ENCODE measurements around the gene ATP6V1B1.

DNA sequence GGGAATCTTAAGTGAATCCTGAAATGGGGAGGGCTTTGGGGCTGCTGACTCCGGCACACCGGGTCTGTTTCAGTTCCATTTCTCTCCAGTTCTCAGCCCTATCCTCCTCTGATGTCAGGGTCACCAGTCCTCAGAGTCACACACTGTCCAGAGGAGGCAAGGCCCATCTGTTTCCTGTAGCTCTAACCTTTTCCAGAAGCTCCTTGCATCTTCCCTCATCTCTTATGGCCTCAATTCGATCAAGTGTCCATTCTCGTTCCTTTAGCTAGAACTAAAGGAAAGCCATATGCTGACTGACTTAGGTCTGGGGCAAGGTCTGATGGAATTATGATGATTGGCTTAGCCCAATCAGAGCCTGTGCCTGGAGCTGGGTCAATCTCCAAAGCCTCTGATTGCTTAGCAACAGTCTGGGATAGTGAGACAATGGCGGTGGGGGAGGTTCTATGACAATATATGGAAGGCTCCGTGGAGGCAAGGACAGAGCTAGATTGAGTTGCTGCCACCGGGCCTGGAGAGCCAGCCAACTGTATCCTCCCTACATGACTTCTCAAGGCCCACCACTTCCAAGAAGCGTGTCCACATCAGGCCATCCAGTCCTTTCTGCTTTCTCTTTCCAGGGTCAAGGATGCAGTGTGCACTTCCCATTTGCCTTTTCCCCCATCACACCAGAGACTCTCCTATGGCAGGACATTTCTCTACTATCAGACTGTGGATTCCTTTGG lies 48.0 kb downstream of the ATP6V1B1 start:
- TF ChIP-seq, protein P1, sequence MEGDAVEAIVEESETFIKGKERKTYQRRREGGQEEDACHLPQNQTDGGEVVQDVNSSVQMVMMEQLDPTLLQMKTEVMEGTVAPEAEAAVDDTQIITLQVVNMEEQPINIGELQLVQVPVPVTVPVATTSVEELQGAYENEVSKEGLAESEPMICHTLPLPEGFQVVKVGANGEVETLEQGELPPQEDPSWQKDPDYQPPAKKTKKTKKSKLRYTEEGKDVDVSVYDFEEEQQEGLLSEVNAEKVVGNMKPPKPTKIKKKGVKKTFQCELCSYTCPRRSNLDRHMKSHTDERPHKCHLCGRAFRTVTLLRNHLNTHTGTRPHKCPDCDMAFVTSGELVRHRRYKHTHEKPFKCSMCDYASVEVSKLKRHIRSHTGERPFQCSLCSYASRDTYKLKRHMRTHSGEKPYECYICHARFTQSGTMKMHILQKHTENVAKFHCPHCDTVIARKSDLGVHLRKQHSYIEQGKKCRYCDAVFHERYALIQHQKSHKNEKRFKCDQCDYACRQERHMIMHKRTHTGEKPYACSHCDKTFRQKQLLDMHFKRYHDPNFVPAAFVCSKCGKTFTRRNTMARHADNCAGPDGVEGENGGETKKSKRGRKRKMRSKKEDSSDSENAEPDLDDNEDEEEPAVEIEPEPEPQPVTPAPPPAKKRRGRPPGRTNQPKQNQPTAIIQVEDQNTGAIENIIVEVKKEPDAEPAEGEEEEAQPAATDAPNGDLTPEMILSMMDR (IDR thresholded peaks at IDR 0.05; ENCODE audit: low read depth, low read length, missing input control), result no peak
- TF ChIP-seq RAD21 (IDR thresholded peaks at IDR 0.05) (no peak), JUND (IDR thresholded peaks at IDR 0.05) (no peak), YY1 (IDR thresholded peaks at IDR 0.05) (no peak), GABPA (IDR thresholded peaks at IDR 0.05 in 1 of 2, conservative IDR thresholded peaks at IDR 0.05 in 1 of 2) (no peak), HNF4A (conservative IDR thresholded peaks at IDR 0.05) (no peak), TAF1 (conservative IDR thresholded peaks at IDR 0.05) (no peak), EGR1 (IDR thresholded peaks at IDR 0.05; ENCODE audit: low read depth in 2 of 2) (no peak), SP1 (IDR thresholded peaks at IDR 0.05) (no peak)
- TF ChIP-seq, protein P2, sequence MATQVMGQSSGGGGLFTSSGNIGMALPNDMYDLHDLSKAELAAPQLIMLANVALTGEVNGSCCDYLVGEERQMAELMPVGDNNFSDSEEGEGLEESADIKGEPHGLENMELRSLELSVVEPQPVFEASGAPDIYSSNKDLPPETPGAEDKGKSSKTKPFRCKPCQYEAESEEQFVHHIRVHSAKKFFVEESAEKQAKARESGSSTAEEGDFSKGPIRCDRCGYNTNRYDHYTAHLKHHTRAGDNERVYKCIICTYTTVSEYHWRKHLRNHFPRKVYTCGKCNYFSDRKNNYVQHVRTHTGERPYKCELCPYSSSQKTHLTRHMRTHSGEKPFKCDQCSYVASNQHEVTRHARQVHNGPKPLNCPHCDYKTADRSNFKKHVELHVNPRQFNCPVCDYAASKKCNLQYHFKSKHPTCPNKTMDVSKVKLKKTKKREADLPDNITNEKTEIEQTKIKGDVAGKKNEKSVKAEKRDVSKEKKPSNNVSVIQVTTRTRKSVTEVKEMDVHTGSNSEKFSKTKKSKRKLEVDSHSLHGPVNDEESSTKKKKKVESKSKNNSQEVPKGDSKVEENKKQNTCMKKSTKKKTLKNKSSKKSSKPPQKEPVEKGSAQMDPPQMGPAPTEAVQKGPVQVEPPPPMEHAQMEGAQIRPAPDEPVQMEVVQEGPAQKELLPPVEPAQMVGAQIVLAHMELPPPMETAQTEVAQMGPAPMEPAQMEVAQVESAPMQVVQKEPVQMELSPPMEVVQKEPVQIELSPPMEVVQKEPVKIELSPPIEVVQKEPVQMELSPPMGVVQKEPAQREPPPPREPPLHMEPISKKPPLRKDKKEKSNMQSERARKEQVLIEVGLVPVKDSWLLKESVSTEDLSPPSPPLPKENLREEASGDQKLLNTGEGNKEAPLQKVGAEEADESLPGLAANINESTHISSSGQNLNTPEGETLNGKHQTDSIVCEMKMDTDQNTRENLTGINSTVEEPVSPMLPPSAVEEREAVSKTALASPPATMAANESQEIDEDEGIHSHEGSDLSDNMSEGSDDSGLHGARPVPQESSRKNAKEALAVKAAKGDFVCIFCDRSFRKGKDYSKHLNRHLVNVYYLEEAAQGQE (IDR thresholded peaks at IDR 0.05), result no peak
- TF ChIP-seq, protein P3, sequence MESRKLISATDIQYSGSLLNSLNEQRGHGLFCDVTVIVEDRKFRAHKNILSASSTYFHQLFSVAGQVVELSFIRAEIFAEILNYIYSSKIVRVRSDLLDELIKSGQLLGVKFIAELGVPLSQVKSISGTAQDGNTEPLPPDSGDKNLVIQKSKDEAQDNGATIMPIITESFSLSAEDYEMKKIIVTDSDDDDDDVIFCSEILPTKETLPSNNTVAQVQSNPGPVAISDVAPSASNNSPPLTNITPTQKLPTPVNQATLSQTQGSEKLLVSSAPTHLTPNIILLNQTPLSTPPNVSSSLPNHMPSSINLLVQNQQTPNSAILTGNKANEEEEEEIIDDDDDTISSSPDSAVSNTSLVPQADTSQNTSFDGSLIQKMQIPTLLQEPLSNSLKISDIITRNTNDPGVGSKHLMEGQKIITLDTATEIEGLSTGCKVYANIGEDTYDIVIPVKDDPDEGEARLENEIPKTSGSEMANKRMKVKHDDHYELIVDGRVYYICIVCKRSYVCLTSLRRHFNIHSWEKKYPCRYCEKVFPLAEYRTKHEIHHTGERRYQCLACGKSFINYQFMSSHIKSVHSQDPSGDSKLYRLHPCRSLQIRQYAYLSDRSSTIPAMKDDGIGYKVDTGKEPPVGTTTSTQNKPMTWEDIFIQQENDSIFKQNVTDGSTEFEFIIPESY (IDR thresholded peaks at IDR 0.05), result no peak
- TF ChIP-seq, protein P4, sequence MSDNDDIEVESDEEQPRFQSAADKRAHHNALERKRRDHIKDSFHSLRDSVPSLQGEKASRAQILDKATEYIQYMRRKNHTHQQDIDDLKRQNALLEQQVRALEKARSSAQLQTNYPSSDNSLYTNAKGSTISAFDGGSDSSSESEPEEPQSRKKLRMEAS (IDR thresholded peaks at IDR 0.05), result no peak
- TF ChIP-seq, protein P5, sequence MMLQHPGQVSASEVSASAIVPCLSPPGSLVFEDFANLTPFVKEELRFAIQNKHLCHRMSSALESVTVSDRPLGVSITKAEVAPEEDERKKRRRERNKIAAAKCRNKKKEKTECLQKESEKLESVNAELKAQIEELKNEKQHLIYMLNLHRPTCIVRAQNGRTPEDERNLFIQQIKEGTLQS (IDR thresholded peaks at IDR 0.05), result no peak

All from liver (tissue), 3 donors.